HFF-Myc (cell line): ENCODE results near the gene IFI27L1.

Source experiments
- DNase-seq: peaks from one replicate; pipeline ENCODE4 v3.0.0-alpha.2; 2011; ENCODE audit warnings: low read depth; ENCODE audit errors: extremely low read depth
- H3K4me3 ChIP-seq: replicated peaks from 2 replicates; pipeline ENCODE4 v1.5.1; 2011; ENCODE audit warnings: low read depth, mild to moderate bottlenecking, control low read depth, low read length
- CTCF ChIP-seq: IDR thresholded peaks from 2 replicates; pipeline ENCODE4 v1.5.1; 2012; ENCODE audit warnings: mild to moderate bottlenecking, low read depth, low read length, control low read depth; ENCODE audit errors: missing control alignments

The IFI27L1 gene

GRCh38 chr14:94080621-94081385 lies at the start of gene IFI27L1, which contains the start of gene DDX24:
Gene IFI27L1, plus strand, starts transcription at chr14:94081310. Its CDS starts 15,628 bp downstream, at chr14:94096938.
Gene DDX24, minus strand, starts transcription at chr14:94081202. Its CDS starts 1,460 bp downstream, at chr14:94079742.
- peak within 1 kb of the TSS; percentile 98 for H3K4me3 ChIP-seq
- peak; percentile 76 for DNase-seq
- TF ChIP-seq CTCF = no peak

GRCh38 chr14:94031883-94032279 lies 49.2 kb upstream of the IFI27L1 start:
- TF ChIP-seq CTCF = no peak
- DNase-seq = no peak
- H3K4me3 ChIP-seq = no peak overlapping the region

GRCh38 chr14:94034886-94035285 lies 46.2 kb upstream of the IFI27L1 start:
- TF ChIP-seq CTCF = no peak

GRCh38 chr14:94036313-94037167 lies 44.6 kb upstream of the IFI27L1 start:
- peak; percentile 42 for DNase-seq
- peak; percentile 89 for TF ChIP-seq CTCF
- H3K4me3 ChIP-seq = no peak overlapping the region

More at GRCh38 chr14:94034886-94035285, 46.2 kb upstream of the IFI27L1 start:
- no peak overlapping the region for H3K4me3 ChIP-seq
- no peak for DNase-seq

GRCh38 chr14:94037954-94038353 lies 43.2 kb upstream of the IFI27L1 start:
- no peak overlapping the region for H3K4me3 ChIP-seq
- TF ChIP-seq CTCF = no peak
- DNase-seq = no peak

GRCh38 chr14:94038510-94038909 lies 42.6 kb upstream of the IFI27L1 start:
- TF ChIP-seq CTCF = no peak
- no peak for DNase-seq
- no peak overlapping the region for H3K4me3 ChIP-seq
